GM18502 (cell line): Measurements from ENCODE around the gene LRBA.
"Not testable (repeated sequence)": the region's sequence is repeated elsewhere in the genome, so short reads cannot be mapped to it uniquely, and the experiment has no call there.

Source experiments
- ATAC-seq: cut with Tn5 transposase; IDR thresholded peaks from one replicate; pipeline ENCODE4 v1.9.1; 2021; ENCODE audit warnings: mild to moderate bottlenecking; ENCODE audit not compliant: unreplicated experiment, poor library complexity

The LRBA gene

GRCh38 chr4:150401083-150401687 is 613.9 kb downstream of the LRBA start:
- ATAC-seq, result no peak

GRCh38 chr4:150395872-150396271 is 619.2 kb downstream of the LRBA start:
- no peak for ATAC-seq

- no peak for ATAC-seq
These were observed 621.0 kb downstream of the LRBA start for GRCh38 chr4:150394046-150394445.

GRCh38 chr4:150391052-150391451 is 624.0 kb downstream of the LRBA start:
- ATAC-seq, result no peak

- no peak for ATAC-seq
These were observed 624.6 kb downstream of the LRBA start for GRCh38 chr4:150390531-150390910.

GRCh38 chr4:150389896-150390530 is 625.1 kb downstream of the LRBA start:
- no peak for ATAC-seq

GRCh38 chr4:150387981-150388380 is 627.1 kb downstream of the LRBA start:
- ATAC-seq, result no peak

GRCh38 chr4:150386415-150386814 is 628.7 kb downstream of the LRBA start:
- not testable (repeated sequence) for ATAC-seq

- no peak for ATAC-seq
These were observed 629.5 kb downstream of the LRBA start for GRCh38 chr4:150385606-150386005.

- no peak for ATAC-seq
These were observed 630.8 kb downstream of the LRBA start for GRCh38 chr4:150384249-150384648.

- ATAC-seq, result no peak
These were observed 633.1 kb downstream of the LRBA start for GRCh38 chr4:150382028-150382427.

- no peak for ATAC-seq
These were observed 633.5 kb downstream of the LRBA start for GRCh38 chr4:150381609-150382008.

GRCh38 chr4:150381036-150381435 is 634.0 kb downstream of the LRBA start:
- no peak for ATAC-seq

- no peak for ATAC-seq
These were observed 635.6 kb downstream of the LRBA start for GRCh38 chr4:150379454-150379853.

- no peak for ATAC-seq
These were observed 640.1 kb downstream of the LRBA start for GRCh38 chr4:150375025-150375424.

GRCh38 chr4:150371869-150372268 is 643.2 kb downstream of the LRBA start:
- no peak for ATAC-seq

- ATAC-seq, result no peak
These were observed 645.4 kb downstream of the LRBA start for GRCh38 chr4:150369434-150370380.

GRCh38 chr4:150368667-150369066 is 646.4 kb downstream of the LRBA start:
- ATAC-seq, result no peak

- no peak for ATAC-seq
These were observed 647.8 kb downstream of the LRBA start for GRCh38 chr4:150367326-150367725.

GRCh38 chr4:150366487-150366999 is 648.5 kb downstream of the LRBA start:
- no peak for ATAC-seq
